Liver (tissue), 9 donors: ENCODE measurements around the gene DMRTC2. TPM values are rescaled to one million over a fixed set of nuclear protein-coding genes. Genes with fewer than 3 reads are reported as not detected.

ENCODE experiments used
- DNase-seq: peaks from one replicate; pipeline ENCODE4 v3.0.0-alpha.2; 2017; ENCODE audit warnings: low spot score
- H3K27ac ChIP-seq, 2 donors: one replicate each; pipeline ENCODE4 v1.7.0; 2013; ENCODE audit warnings: inconsistent platforms in 2 of 2, low read length in 2 of 2, control low read depth in 1 of 2, low read depth in 1 of 2, mild to moderate bottlenecking in 1 of 2
- H3K27me3 ChIP-seq, 4 donors: one replicate each; pipeline versions ENCODE4 v1.6.1 to v1.7.0; 2013; ENCODE audit warnings: low read length in 3 of 4, inconsistent platforms in 1 of 4, mild to moderate bottlenecking in 1 of 4, moderate library complexity in 1 of 4; ENCODE audit not compliant: control insufficient read depth in 4 of 4, insufficient read depth in 4 of 4
- H3K36me3 ChIP-seq, 4 donors: one replicate each; pipeline versions ENCODE4 v1.6.1 to v1.7.0; 2013; ENCODE audit warnings: low read length in 3 of 4, mild to moderate bottlenecking in 3 of 4, low read depth in 1 of 4, moderate library complexity in 1 of 4; ENCODE audit not compliant: control insufficient read depth in 4 of 4, insufficient read depth in 3 of 4
- H3K4me1 ChIP-seq, 4 donors: one replicate each; pipeline versions ENCODE4 v1.6.1 to v1.7.0; 2013; ENCODE audit warnings: low read length in 3 of 4, mild to moderate bottlenecking in 3 of 4, moderate library complexity in 1 of 4; ENCODE audit not compliant: control insufficient read depth in 4 of 4, insufficient read depth in 4 of 4
- H3K4me3 ChIP-seq, 3 donors: one replicate each; pipeline versions ENCODE4 v1.6.1 to v1.7.0; 2013; ENCODE audit warnings: low read length in 3 of 3, control low read depth in 1 of 3, low read depth in 1 of 3, mild to moderate bottlenecking in 1 of 3
- H3K9ac ChIP-seq, 2 donors: one replicate each; pipeline ENCODE4 v1.7.0; 2013; ENCODE audit warnings: low read length in 2 of 2, mild to moderate bottlenecking in 2 of 2, moderate library complexity in 2 of 2, control low read depth in 1 of 2, low read depth in 1 of 2
- H3K9me3 ChIP-seq, 4 donors: one replicate each; pipeline versions ENCODE4 v1.6.1 to v1.7.0; 2013; ENCODE audit warnings: low read length in 3 of 4; ENCODE audit not compliant: control insufficient read depth in 4 of 4
- EGR1 ChIP-seq, 2 donors: IDR thresholded peaks; 2 replicates each; pipeline ENCODE4 v1.6.1; 2016 to 2018; ENCODE audit warnings: antibody characterized with exemption in 2 of 2, low read depth in 2 of 2
- FOXA1 ChIP-seq: IDR thresholded peaks from 2 replicates; pipeline ENCODE4 v1.6.1; 2016; ENCODE audit warnings: antibody characterized with exemption
- FOXA2 ChIP-seq: IDR thresholded peaks from 2 replicates; pipeline ENCODE4 v1.6.1; 2016; ENCODE audit warnings: antibody characterized with exemption
- GABPA ChIP-seq, 2 donors: IDR thresholded peaks in 1 of 2; conservative IDR thresholded peaks in 1 of 2; 2 replicates each; pipeline ENCODE4 v1.6.1; 2016; ENCODE audit warnings: antibody characterized with exemption in 2 of 2, mild to moderate bottlenecking in 1 of 2, moderate library complexity in 1 of 2
- HNF4A ChIP-seq, 2 donors: conservative IDR thresholded peaks; 2 replicates each; pipeline ENCODE4 v1.6.1; 2016; ENCODE audit warnings: antibody characterized with exemption in 2 of 2, mild to moderate bottlenecking in 2 of 2
- HNF4G ChIP-seq: IDR thresholded peaks from 2 replicates; pipeline ENCODE4 v1.6.1; 2016; ENCODE audit warnings: antibody characterized with exemption
- JUND ChIP-seq, 2 donors: IDR thresholded peaks; 2 replicates each; pipeline ENCODE4 v1.6.1; 2016; ENCODE audit warnings: antibody characterized with exemption in 2 of 2
- NR2F2 ChIP-seq: IDR thresholded peaks from 2 replicates; pipeline ENCODE4 v1.6.1; 2016; ENCODE audit warnings: antibody characterized with exemption
- RAD21 ChIP-seq, 2 donors: IDR thresholded peaks; 2 replicates each; pipeline ENCODE4 v1.6.1; 2016; ENCODE audit warnings: antibody characterized with exemption in 2 of 2, mild to moderate bottlenecking in 2 of 2
- RXRA ChIP-seq, 2 donors: IDR thresholded peaks; 2 replicates each; pipeline ENCODE4 v1.6.1; 2017 to 2018; ENCODE audit warnings: antibody characterized with exemption in 2 of 2, mild to moderate bottlenecking in 1 of 2
- SP1 ChIP-seq: IDR thresholded peaks from 2 replicates; pipeline ENCODE4 v1.6.1; 2018; ENCODE audit warnings: antibody characterized with exemption, mild to moderate bottlenecking
- TAF1 ChIP-seq: conservative IDR thresholded peaks from 2 replicates; pipeline ENCODE4 v1.6.1; 2016; ENCODE audit warnings: antibody characterized with exemption, mild to moderate bottlenecking
- YY1 ChIP-seq: IDR thresholded peaks from 2 replicates; pipeline ENCODE4 v1.6.1; 2016; ENCODE audit warnings: antibody characterized with exemption, mild to moderate bottlenecking
- WGBS: extraction: QIAGEN DNeasy Blood & Tissue Kit; methylation state at CpG from one replicate; pipeline ENCODE4 v1.1.7; 2013; 5-methylcytosine and 5-hydroxymethylcytosine counted together
- polyA plus RNA-seq, 2 donors: library from polyadenylated mRNA; stranded (reverse) in 1 of 2; unstranded in 1 of 2; fragments of 200-250 nt in 1 of 2; fragments of >200 nt in 1 of 2; fragmentation: Nextera tagmentation in 1 of 2; extraction: Ambion mirVana in 1 of 2; gene quantifications; one replicate each; pipeline versions ENCODE4 v1.2.1 to v1.2.3, GENCODE V29; 2013 to 2015
- total RNA-seq, 2 donors: library from RNA; depleted of rRNA; stranded (reverse); fragments of >200 nt; gene quantifications; one replicate each; pipeline ENCODE4 v1.2.3, GENCODE V29; 2014
- TF ChIP-seq, protein P1 (sequence below): IDR thresholded peaks from 2 replicates; pipeline ENCODE4 v1.6.1; 2016; ENCODE audit warnings: antibody characterized with exemption
- TF ChIP-seq, protein P2 (sequence below): IDR thresholded peaks from 2 replicates; pipeline ENCODE4 v1.6.1; 2016; ENCODE audit warnings: antibody characterized with exemption, mild to moderate bottlenecking
- TF ChIP-seq, protein P3 (sequence below): fragments of 150-350 bp; IDR thresholded peaks from 2 replicates; pipeline ENCODE4 v1.5.1; 2017; ENCODE audit warnings: improper control_type of control experiment, low read depth, low read length; ENCODE audit not compliant: missing input control
- TF ChIP-seq, protein P4 (sequence below): IDR thresholded peaks from 2 replicates; pipeline ENCODE4 v1.6.1; 2016; ENCODE audit warnings: antibody characterized with exemption
- TF ChIP-seq, protein P5 (sequence below): IDR thresholded peaks from 2 replicates; pipeline ENCODE4 v1.6.1; 2016; ENCODE audit warnings: antibody characterized with exemption
- donor health status: healthy.
- donor health status: healthy.
- donor health status: healthy.
- donor health status: healthy.
- donor health status: healthy.

Gene DMRTC2
- not detected for total RNA-seq
- polyA plus RNA-seq = not detected

DNA sequence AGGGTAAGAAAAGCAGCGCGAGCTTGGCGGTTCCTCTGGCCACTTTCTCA, at the start of gene DMRTC2:
DMRTC2 (plus strand) TSS at position 42 of the 50 bp plus-strand sequence. CDS start 2,387 bp downstream, outside the sequence.
- Histone ChIP-seq H3K27me3 (peaks cover 0 to 7% (median under 1%) of the 10 kb centered on the region in 4 donors), H3K36me3 (no peaks in the 10 kb centered on the region), H3K4me3 (no peak within 1 kb of the TSS), H3K27ac (no peak within 1 kb of the TSS), H3K4me1 (no peaks in the 10 kb centered on the region), H3K9ac (no peak within 1 kb of the TSS), H3K9me3 (no peaks in the 10 kb centered on the region)
- no peak for TF ChIP-seq YY1
- TF ChIP-seq, protein P1, sequence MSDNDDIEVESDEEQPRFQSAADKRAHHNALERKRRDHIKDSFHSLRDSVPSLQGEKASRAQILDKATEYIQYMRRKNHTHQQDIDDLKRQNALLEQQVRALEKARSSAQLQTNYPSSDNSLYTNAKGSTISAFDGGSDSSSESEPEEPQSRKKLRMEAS = no peak
- TF ChIP-seq, protein P2, sequence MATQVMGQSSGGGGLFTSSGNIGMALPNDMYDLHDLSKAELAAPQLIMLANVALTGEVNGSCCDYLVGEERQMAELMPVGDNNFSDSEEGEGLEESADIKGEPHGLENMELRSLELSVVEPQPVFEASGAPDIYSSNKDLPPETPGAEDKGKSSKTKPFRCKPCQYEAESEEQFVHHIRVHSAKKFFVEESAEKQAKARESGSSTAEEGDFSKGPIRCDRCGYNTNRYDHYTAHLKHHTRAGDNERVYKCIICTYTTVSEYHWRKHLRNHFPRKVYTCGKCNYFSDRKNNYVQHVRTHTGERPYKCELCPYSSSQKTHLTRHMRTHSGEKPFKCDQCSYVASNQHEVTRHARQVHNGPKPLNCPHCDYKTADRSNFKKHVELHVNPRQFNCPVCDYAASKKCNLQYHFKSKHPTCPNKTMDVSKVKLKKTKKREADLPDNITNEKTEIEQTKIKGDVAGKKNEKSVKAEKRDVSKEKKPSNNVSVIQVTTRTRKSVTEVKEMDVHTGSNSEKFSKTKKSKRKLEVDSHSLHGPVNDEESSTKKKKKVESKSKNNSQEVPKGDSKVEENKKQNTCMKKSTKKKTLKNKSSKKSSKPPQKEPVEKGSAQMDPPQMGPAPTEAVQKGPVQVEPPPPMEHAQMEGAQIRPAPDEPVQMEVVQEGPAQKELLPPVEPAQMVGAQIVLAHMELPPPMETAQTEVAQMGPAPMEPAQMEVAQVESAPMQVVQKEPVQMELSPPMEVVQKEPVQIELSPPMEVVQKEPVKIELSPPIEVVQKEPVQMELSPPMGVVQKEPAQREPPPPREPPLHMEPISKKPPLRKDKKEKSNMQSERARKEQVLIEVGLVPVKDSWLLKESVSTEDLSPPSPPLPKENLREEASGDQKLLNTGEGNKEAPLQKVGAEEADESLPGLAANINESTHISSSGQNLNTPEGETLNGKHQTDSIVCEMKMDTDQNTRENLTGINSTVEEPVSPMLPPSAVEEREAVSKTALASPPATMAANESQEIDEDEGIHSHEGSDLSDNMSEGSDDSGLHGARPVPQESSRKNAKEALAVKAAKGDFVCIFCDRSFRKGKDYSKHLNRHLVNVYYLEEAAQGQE = no peak
- TF ChIP-seq, protein P3, sequence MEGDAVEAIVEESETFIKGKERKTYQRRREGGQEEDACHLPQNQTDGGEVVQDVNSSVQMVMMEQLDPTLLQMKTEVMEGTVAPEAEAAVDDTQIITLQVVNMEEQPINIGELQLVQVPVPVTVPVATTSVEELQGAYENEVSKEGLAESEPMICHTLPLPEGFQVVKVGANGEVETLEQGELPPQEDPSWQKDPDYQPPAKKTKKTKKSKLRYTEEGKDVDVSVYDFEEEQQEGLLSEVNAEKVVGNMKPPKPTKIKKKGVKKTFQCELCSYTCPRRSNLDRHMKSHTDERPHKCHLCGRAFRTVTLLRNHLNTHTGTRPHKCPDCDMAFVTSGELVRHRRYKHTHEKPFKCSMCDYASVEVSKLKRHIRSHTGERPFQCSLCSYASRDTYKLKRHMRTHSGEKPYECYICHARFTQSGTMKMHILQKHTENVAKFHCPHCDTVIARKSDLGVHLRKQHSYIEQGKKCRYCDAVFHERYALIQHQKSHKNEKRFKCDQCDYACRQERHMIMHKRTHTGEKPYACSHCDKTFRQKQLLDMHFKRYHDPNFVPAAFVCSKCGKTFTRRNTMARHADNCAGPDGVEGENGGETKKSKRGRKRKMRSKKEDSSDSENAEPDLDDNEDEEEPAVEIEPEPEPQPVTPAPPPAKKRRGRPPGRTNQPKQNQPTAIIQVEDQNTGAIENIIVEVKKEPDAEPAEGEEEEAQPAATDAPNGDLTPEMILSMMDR = no peak
- no peak for TF ChIP-seq RAD21 (IDR thresholded peaks at IDR 0.05)
- no peak for TF ChIP-seq EGR1 (IDR thresholded peaks at IDR 0.05; ENCODE audit: low read depth in 2 of 2)
- TF ChIP-seq FOXA2 = no peak
- TF ChIP-seq NR2F2 = no peak
- TF ChIP-seq, protein P4, sequence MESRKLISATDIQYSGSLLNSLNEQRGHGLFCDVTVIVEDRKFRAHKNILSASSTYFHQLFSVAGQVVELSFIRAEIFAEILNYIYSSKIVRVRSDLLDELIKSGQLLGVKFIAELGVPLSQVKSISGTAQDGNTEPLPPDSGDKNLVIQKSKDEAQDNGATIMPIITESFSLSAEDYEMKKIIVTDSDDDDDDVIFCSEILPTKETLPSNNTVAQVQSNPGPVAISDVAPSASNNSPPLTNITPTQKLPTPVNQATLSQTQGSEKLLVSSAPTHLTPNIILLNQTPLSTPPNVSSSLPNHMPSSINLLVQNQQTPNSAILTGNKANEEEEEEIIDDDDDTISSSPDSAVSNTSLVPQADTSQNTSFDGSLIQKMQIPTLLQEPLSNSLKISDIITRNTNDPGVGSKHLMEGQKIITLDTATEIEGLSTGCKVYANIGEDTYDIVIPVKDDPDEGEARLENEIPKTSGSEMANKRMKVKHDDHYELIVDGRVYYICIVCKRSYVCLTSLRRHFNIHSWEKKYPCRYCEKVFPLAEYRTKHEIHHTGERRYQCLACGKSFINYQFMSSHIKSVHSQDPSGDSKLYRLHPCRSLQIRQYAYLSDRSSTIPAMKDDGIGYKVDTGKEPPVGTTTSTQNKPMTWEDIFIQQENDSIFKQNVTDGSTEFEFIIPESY = no peak
- TF ChIP-seq FOXA1 = no peak
- TF ChIP-seq HNF4G = no peak
- TF ChIP-seq JUND (IDR thresholded peaks at IDR 0.05) = no peak
- no peak for TF ChIP-seq HNF4A (conservative IDR thresholded peaks at IDR 0.05)
- TF ChIP-seq SP1 = no peak
- no peak for TF ChIP-seq GABPA (IDR thresholded peaks at IDR 0.05 in 1 of 2, conservative IDR thresholded peaks at IDR 0.05 in 1 of 2)
- TF ChIP-seq TAF1 = no peak
- TF ChIP-seq, protein P5, sequence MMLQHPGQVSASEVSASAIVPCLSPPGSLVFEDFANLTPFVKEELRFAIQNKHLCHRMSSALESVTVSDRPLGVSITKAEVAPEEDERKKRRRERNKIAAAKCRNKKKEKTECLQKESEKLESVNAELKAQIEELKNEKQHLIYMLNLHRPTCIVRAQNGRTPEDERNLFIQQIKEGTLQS = no peak
- no peak for TF ChIP-seq RXRA (IDR thresholded peaks at IDR 0.05)
- 94% methylated on average over 3 of the region's 3 CpGs for WGBS
- DNase-seq = no peak

DNA sequence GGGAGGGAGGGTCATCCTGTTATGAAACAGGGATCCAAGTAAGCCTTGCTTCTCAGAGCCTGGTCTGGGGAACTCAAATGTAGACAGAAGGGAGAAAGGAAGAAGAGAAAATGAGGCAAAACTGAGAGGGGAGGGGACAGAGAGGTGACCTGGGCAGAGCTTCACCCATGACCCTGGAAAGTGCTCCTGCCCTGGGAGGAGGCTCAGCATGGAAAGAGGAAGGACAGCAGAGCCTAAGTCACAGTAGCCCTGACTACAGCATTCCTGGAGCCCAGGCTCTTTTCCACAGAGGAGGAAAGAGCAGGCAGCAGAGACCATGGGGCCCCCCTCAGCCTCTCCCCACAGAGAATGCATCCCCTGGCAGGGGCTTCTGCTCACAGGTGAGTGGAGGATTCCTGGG, 48.5 kb upstream of the DMRTC2 start, which contains the start of gene CEACAM3:
CEACAM3 (plus strand) TSS at position 226 of the 400 bp plus-strand sequence; CDS start at position 317, 91 bp downstream.
- peaks cover 0 to 9% (median 0%) of the 10 kb centered on the region in 4 donors for H3K27me3 ChIP-seq
- peak within 1 kb of the TSS in 1 of 2 donors; percentile 42 for H3K27ac ChIP-seq
- H3K36me3 ChIP-seq = no peaks in the 10 kb centered on the region
- no peak for DNase-seq
- H3K4me1 ChIP-seq = no peaks in the 10 kb centered on the region
- no peak for TF ChIP-seq JUND (IDR thresholded peaks at IDR 0.05)
- TF ChIP-seq HNF4A (conservative IDR thresholded peaks at IDR 0.05) = no peak
- no peak for TF ChIP-seq RAD21 (IDR thresholded peaks at IDR 0.05)
- no peak for TF ChIP-seq FOXA1
- no peak for TF ChIP-seq RXRA (IDR thresholded peaks at IDR 0.05)
- TF ChIP-seq FOXA2 = no peak
- TF ChIP-seq HNF4G = no peak
- TF ChIP-seq, protein P1 = no peak
- no peak for TF ChIP-seq NR2F2
- TF ChIP-seq GABPA (IDR thresholded peaks at IDR 0.05 in 1 of 2, conservative IDR thresholded peaks at IDR 0.05 in 1 of 2) = no peak
- no peak for TF ChIP-seq SP1
- TF ChIP-seq, protein P3 = no peak
- H3K4me3 ChIP-seq = no peak within 1 kb of the TSS
- no peak within 1 kb of the TSS for H3K9ac ChIP-seq
- peaks cover 0 to 2% (median 0%) of the 10 kb centered on the region in 4 donors for H3K9me3 ChIP-seq
